HG02973 (cell line): ENCODE measurements around the gene POU5F1.

Experiments used
- ATAC-seq: cut with Tn5 transposase; IDR thresholded peaks from one replicate; pipeline ENCODE4 v1.9.1; 2021; ENCODE audit warnings: moderate library complexity; ENCODE audit not compliant: unreplicated experiment

The POU5F1 gene

DNA sequence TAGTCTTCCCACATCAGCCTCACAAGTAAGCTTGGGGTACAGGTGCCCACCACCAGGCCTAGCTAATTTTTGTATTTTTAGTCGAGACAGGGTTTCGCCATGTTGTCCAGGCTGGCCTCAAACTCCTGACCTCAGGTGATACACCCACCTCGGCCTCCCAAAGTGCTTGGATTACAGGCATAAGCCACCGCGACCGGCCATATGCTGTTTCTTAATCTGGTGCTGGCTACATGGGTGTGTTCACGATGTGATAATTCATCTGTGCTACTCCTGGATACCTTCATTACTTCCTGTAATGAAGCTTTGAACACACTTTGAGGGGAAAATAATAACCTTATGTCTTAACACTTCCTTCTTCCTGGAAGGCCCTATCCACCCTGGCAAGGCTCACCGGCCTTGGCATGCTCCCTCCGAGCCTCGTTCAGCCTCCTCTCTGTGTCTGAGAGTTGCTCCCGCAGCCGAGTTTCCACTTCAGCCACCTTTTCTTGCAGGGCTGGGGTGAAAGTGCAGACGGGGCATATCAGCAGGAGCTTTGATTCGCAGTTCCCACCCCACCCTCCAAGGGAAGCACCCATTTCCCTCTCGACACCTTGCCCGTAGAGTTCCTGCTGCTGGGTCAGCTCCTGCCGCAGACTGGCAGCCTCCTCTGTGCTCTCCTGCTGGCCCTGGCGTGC, 26.0 kb downstream of the POU5F1 start:
- no peak for ATAC-seq

DNA sequence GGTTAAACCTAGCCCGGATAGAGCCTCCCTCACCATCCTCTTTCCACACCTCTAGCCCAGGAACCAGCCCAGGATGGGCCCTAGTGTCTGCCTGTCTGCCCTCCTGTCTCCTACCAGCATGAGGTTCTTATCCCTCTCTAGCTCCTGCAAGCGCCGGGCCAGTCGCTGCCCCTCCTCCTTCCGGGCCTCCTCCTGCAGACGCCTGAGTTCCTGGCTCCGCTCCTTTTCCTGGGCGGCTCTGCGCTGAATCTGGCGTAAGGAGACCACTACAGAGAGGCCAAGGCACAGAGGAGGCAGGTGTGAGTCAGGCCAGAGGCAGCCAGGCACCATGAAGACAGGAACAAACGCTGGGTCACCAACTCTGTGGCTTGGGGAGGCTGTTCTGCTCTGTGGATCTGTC, 27.3 kb downstream of the POU5F1 start:
- ATAC-seq: no peak

DNA sequence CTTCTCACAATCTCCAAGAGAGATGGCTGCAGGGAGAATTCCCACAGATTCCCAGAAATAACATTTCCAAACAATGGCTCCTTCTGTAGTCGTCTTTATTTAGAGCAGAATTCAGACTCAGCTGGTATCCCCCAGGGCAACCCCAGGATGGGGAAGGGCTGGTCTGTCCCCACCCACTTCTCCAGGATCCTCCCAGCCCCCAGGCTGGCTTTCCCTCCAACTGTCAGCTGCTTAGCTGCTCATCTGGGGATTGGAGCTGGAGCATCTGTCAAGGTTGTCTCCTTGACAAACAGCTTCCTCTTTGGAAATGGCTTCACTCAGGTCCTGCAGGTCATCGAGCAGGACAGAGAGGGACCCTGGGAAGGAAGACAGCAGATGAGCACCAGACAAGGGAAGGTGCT, 28.1 kb downstream of the POU5F1 start:
- ATAC-seq: no peak

DNA sequence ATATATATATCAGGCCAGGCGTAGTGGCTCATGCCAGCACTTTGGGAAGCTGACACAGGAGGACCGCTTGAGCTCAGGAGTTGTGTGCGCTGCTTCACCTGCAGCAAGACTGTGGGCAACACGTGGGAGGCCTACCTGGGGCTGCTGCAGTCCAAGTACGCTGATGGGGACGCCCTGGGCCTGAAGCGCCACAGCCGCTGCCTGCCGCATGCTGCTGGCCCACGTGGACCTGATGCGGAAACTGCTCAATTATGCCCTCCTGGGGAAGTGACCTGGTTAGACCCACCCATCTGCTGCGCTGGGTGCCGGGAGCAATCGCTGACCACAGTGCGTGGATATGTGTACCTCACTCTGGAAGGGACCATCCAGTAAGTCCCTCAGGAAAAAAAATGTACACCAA, 29.8 kb downstream of the POU5F1 start:
- no peak for ATAC-seq

DNA sequence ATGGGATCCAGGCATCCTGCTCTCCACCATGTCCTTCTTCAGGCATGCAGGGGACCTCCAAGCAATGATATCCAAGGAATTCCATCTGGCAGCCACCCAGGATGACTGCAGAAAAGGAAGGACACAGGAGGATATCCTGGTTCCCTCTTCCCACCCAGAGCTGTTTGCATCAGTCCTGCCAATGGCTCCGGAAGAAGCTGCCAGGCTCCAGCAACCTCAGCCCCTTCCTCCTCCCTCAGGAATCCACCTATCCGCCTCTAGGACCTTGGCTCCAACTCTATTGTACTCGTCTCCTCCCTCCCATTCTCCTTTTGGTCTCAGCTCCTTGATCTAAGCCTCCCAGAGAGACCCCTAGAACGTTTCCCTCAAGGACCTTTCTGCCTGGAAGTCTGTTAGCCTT, 30.9 kb downstream of the POU5F1 start:
- ATAC-seq: no peak

DNA sequence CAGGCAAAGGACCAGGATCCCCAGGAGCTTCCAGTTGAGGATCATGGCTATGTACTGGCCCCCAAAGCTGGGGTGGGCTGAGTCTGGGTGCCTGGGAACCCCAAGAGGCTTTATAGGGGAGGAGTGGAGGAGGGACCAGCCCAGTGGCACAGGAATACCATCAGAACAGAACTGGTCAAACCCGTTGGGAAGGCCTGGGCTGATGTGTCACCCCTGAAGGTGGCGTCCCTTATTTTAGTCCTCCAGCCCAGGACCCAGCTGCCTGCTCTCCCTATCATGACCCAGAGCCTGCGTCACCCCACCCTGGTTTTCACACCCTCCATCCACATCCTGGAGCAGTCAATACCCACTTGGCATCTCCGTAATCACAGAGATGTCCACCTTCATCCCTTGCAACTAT, 31.5 kb downstream of the POU5F1 start, which contains the start of gene PSORS1C2:
Gene PSORS1C2 (minus strand): TSS at position 85 of the 400 bp plus-strand sequence. CDS start 40 bp downstream, at position 45.
- no peak for ATAC-seq

DNA sequence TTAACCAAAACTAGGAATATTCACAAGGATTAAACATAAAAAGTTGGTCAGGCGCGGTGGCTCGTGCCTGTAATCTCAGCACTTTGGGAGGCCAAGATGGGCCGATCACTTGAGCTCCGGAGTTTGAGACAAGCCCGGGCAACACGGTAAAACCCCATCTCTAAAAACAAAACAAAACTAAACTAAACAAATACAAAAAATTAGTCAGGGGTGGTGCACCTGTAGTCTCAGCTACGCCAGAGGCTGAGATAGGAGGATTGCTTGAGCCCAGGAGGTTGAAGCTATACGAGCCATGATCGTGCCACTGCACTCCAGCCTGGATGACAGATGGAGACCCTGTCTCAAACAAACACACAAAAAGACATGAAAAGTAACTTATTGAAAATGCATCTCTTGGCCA, 34.8 kb downstream of the POU5F1 start:
- no peak for ATAC-seq

DNA sequence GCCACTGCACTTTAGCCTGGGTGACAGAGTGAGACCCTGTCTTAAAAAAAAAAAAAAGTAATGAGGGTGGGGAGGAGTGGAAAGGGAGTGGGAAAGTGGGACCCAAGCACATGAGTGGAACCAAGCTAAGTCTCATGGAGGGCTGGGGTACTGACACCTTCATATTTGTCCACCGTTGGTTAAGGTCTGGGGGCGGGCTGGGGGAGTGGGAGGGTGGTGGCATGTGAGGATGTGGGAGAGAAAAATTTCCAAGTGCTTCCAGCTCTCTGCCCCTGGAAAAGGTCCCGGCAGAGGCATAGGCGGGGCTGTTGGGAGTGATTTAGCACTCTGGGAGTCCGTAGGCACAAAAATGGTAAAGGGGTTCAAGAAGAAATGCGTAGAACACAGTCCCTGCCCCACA, 37.7 kb downstream of the POU5F1 start:
- no peak for ATAC-seq

DNA sequence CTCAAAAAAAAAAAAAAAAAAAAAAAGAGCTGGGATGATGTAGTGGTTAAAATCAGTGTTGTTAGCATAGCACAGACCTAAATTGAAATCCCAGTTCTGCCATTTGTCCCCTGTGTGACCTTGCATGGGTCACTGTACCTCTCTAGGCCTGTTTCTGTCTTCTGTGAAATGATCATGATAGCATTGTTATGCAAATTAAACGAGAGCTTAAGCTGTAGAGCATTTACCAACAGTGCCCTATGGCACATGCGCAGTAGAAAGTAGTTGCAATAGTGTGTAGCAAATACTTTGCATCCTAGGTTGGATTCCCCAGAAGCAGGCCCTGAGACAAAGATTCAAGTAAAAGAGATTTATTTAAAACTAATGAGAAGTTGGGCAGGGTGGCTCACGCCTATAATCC, 38.9 kb downstream of the POU5F1 start:
- no peak for ATAC-seq

DNA sequence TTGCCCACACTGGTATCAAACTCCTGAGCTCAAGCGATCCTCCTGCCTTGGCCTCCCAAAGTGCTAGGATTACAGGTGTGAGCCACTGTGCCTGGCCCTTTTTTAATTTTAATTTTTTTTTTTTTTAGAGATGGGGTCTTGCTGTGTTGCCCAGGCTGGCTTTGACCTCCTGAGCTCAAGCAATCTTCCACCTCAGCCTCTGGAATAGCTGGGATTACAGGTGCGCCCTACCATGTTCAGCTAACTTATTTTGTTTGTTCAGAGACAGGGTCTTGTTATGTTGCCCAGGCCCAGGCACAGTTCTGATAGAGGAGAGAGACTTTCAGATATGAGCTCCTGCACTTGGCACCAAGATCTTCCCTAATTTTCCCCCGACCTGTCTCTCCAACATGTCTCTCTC, 39.7 kb downstream of the POU5F1 start:
- ATAC-seq: no peak

DNA sequence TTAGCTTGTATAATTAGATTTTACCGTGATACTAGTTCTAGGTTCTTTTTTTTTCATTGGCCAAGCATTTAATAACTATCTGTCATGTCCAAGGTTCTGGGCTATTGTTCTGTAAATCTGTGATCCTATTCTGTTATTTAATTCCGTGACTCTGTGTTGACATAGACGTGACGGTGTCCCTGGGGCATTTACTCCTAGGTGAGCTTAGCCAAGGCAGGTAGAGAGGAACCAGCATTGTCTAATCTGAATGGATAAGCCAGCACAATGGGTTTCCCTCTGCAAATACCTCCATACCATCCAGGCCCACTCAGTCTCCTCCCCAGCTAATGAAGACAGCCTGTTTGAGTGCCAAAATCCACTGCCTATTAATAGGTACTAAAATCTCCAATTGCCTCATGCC, 41.4 kb downstream of the POU5F1 start:
- no peak for ATAC-seq

DNA sequence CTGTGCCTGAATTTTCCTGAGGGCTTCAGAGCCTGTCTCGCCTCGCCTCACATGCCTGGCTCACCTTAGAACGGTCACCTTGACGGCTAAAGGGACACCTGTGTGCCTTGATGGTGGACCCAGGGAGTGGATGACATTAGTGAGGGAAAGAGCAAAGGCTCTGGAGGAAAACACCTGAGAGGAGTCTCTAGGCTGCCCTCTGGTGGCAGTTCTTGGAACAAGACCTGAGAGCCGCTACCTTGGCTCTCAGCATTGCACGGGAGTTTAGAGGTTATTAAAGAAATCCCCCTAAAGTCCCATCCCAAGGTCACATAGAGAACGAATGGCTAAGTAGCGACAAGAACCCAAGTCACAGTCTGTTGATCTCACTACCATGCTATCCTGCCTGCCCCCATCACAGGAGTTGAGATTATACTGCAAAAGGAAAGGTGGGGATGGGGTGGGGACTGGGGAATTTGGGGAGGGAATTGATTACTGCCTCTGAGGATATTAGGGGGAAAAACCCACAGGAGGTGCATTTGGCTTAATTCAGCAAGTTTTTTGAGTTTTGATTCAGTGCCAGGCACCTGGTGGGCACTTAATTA, 42.3 kb downstream of the POU5F1 start:
- no peak for ATAC-seq

DNA sequence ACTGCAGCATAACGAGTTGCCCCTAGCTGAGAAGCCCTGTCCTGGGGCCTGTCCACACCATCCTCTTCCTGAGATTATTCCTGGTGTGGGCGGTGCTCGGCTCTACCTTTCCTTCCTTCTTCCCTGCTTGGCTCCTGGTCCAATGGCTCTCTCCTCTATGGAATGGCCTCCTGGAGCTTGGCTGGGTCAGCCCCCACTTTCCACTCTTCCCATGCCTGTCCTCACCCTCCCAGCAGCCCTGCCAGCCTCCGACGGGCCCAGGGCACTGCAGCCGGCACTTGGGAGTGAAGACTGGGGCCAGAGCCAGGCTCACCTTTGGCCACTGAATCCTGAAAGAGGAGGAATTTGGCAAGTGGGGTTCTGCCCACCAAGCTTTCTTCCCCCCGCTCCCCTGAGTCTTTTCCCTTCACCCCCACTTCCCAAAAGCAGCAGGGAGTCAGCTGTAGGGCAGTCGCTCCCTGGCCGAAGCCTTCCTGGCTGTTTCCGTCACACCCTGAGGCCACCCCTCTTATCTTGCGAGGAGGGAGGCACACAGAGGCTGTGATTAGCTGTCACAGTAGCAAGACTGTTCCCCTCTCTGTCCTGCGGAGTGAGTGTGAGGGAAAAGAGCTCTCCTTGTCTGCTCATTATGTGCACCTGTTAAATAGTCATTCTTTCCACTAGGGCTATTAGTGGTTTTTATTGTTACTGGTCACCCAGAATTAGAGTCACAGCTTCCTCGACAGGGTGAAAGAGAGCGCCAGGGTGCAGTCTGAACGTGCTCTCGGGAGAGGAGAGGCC, 43.9 kb downstream of the POU5F1 start:
- ATAC-seq: no peak

DNA sequence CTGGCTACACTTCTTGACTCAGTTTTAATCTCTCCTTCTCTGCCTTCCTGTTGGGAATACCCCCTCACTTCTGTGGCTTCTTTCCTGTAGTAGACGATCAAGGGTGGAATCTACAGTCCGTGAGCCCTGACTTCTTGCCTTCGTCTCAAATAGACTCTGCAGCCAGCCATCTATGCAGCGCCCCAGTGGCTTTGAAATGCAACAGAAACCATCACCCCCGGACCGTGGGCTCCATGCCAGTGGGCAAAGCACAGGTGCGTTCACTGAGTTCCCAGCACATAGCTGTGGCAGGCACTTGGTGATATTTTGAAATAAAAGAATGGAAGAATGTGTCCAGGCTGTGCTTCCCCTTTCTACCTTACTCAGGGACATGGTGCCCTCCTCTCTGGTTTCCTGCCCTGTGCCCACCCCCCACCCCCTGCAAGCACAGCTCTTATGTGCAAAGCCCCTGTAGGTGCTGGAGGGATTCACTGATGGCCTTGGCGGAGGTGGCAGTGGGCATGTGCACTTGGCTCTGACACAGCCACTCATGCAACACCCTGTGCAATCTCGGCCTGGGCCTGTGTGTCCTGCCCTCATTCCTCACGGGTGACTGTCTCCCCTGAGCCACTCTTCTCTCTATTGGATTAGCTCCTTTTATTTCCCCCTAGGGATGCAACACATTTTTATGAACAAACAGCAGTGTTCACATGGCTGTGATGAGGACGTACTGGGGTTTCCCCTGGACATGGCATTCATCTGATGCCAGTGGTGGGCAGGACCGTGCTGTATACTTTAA, 44.7 kb downstream of the POU5F1 start:
- no peak for ATAC-seq

DNA sequence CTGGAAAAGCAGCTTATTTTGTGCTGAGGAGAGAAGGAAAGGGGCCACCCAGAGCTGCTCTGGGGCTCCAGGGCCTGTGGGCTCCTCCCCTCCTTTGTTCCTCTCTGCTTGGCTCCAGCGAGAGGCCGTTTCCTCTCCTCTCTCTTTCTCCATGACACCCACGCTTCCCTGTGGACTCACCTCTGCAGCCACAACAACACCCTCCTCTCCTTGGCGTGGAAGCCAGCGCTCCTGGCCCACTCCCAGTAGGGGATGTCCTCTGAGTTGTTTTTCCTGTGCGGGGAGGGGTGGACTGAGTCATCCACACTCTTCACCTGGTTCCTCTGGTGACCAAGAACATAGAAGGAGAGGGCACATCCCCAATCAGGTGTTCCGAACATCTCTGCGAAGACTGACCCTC, 45.3 kb downstream of the POU5F1 start:
- ATAC-seq: no peak

DNA sequence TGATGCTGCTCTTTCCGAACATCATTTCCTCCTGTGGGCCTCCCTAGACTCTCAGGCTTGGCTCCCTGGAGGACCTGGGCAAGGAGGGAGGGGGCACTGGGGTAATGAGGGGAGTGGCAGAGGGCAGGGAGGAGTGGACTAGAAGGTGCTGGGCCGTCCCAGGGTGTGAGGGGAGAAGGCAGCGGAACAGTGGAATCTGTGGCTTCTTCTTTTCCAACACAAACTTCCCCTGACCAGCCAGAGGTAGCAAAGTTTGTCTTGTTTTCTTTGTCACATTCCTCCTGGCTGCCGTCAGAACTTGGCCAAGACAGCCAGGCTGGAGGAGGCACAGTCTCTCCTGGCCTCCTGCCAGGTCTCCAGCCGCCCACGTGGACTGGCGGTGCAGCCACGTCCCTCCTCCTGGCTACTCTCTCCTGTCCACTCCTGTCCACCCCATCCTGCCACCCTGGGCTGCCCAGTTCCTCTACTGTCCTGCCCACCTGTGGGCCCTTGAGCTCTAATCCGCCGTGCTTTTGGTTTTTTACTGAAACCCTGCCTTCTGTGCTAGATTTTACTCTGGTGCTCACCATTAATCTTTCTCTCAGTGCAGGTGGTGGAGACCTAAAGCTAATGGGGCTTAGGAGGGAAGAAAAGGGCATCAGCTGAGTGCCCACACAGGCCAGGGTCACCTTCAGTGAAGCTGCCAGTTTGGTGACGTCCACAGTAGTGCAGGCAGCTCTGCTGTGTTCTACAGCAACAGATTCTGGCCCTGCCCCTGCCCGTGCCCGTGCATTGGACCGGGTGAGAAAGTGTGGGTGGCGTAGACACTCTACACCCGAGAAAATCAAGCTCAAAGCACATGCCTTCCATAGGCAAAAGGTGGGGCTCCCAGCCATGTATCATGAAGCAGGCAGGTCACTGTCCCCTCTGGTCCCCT, 47.4 kb downstream of the POU5F1 start:
- no peak for ATAC-seq

DNA sequence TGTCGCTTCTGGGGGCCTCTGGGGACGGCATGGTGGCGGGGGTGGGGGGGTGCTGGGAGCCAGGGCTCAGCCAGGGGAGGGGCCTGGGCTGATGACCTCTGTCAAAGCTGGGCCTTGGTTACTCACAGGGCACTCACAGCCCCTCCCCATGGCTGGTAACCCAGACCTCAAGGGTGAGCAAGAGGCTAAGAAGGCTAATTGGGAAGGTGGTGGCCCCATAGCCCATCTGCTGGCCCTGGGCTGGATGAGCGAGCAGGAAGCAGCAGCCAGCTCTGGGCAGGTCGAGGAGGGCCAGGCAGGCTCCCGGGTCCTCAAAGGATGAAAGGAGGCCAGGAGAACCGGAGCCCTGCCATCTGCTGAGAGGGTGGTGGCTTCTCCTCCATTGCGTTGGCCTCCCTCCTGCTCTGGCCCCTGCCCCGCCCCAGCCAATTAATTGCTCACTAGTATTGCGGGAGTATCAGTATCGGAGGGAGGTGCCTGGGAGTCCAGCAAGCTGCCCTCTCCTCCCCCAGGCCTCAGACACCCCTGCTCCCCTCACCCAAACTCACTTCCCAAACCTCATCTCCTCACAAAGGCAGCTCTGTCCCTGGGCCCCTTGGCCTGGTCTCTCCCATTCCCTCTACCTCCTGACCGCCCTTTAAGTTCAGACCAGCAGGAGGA, 49.2 kb downstream of the POU5F1 start:
- ATAC-seq: no peak

DNA sequence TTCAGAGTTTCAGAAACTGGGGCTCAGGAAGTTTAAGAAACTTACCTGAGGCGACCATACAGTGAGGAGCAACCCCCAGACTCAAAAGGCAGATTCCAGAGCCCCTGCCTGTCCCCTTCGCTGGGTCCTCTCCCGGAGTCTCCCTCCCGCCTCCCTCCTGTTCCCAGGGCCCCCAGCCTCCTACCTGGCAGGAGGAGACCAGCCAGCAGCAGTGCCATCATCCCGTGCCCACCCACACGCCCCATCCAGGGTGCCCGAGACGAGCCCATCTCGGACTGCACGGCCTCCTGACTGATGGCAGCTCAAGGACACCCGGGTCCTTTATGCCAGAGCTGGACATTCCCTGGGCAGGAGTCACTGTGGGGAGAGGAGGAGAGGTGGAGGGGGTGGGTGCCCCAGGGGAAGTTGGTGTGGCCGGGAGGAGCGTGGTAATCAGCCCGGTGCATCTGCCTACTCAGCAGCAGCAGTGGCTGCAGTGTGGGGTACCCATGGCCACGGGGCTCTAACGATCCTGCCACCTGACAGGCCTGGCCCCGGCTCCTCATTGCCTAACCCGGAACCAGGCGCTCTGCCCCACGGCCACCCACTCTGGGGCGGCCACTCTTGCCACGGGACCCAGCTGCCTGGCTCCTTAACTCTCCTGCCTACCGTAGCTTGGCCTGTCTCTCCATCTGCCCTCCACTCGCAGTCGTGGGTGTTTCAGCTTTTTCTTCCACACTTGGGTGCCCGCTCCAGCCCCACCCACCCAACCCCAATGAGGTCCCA, 50.1 kb downstream of the POU5F1 start, which contains the start of gene CDSN:
Gene CDSN (minus strand): TSS at position 296 of the 765 bp plus-strand sequence. CDS start 27 bp downstream, at position 269.
- no peak for ATAC-seq

DNA sequence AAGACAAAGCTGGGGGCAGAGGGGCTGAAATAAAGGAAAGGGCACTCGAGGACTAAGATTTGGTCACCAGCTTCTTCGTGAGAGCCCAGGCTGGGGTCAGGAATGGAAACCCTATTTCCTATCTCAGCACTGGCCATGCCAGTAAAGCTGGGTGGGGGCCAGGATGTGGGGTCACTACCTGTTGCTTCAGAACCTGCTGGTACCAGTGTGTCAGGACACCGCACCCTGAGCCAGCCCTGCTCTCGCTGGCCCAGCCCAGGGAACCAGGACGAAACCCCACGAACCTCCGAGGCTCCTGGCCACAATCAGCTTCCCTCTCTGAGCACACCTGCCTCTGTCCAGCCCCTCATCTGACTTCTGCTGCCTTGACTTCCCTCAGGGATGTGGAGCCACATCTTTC, 52.3 kb downstream of the POU5F1 start:
- no peak for ATAC-seq
